Suppressor macrophage treated with lipopolysaccharide for 1 hour (primary cell): Measurements from ENCODE around the gene EFCAB6.

ENCODE experiments used
- DNase-seq, 3 donors: peaks; one replicate each; pipeline ENCODE4 v3.0.0-alpha.2; 2020 to 2022

Gene EFCAB6

DNA sequence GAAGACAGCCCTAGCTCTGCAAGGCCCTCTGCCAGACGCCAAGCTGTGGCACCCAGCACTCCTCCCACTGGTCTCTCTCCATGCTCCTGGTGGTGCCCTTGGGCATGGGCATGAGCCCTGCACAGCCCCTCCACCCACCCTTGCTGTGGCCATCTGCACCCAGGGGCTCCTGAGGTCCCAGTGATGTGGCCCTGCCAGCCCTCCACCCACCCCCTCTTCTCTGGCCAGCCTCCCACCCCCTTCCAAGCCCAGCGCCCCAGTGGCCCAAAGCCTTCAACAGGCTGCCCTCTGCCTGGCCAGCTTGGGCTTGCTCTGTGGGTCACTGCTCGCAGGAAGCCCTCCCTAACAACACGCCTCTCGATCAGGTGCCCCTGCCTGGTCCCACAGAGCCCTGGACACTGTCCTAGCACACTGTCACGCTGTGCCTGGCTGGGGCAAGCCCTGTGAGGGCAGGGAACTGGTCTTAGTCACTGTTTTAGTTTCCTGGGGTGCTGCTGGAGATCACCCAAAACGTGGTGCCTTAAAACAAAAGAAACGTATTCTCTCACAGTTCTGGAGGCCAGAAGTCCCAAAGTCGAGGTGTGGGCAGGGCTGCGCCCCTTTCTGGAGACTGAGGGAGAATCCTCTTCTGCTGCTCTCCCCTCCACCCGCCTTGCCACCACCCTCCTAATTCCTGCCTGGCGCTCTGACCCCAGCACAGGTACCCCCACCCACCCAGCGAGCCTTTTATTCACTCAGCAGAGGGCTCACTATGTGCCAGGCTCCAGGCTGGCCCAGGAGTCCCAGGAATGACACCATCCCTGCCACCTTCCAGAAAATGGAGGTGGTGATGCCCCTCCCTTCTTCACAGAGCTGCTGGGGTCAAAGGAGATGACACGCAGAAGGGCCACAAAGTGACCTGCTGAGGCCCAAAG lies 35.5 kb upstream of the EFCAB6 start:
- DNase-seq: no peak

DNA sequence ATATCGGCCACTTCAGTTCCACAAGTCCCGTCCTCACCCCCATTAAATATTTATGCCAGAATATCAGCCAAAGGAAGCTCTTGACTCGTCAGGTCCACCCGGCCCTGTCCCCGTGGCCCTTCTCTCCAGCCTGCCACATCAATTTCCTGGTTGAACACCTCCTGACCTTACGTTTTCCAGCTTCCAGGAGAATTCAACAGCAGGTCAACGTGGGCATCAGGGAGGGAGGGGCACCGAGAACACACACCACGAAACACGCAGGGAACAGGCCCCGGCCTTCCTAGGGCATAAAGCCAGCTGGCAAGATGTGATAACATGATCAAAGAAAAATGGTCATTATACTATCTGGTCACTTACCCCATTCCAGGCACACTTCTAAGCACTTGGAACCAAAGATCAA lies 34.9 kb upstream of the EFCAB6 start:
- no peak for DNase-seq

DNA sequence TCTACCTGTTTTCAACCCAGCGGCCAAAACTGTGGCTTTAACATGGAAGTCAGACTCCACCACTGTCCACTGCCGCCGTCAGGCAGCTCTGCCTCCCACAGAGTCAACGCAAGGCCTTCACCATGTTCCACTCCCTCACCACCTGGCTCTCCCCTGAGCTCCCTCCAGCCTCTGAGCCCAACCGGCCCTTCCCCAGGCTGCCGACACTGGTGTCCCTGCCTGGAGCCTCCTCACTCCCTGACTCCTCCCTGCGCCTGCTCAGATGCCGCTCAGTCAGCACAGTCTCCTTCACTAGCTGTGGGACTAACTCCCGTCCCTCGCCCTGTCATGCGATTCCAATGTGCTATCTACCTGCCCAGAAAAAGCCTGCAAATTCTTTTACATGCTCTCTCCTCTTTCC lies 33.9 kb upstream of the EFCAB6 start:
- DNase-seq: no peak

DNA sequence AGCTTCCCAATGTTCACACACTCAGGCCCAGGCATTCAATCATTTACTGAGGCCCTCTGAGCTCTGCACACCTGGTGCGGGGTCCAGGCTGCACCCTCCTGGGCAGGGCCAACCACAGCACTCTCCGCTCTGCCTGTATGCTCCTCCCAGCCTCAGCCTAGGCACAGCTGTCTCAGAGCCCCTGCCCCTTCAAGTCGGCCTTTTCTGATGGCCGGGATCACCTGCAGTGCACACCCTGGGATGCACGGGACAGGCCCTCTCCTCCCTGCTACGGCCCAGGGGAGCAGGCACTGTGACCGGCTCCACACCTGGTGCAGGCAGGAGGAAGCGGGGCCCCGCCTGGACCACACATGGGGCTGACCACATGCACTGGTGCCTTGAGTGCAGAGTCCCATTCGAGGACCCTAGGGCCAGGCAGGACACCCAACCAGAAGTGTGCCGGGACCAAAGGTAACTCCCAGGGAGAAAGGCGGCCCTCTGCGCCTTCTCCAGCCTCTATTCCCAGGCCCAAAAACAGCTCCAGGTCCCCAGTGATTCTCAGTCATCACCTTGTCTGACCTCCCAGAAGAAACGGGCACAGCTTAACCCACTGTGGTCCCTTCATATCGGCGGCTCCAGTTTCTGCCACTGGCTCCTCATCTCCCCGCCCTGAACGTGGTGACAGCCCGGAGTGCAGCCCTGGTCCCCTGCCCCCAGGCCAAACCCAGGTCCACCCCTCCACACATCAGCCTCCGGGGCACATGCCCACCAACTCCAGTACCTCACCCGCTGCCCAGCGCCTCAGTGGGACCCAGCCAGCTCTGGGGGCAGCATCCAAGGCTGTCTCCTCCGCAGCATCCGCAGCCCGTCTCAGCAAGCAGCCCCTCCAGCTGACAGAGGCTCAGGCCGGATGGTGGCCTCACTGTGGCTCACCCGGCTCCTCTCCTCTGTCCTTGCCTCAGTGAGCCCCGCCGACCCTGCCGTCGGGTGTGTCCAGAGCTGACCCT lies 32.7 kb upstream of the EFCAB6 start:
- DNase-seq: no peak

DNA sequence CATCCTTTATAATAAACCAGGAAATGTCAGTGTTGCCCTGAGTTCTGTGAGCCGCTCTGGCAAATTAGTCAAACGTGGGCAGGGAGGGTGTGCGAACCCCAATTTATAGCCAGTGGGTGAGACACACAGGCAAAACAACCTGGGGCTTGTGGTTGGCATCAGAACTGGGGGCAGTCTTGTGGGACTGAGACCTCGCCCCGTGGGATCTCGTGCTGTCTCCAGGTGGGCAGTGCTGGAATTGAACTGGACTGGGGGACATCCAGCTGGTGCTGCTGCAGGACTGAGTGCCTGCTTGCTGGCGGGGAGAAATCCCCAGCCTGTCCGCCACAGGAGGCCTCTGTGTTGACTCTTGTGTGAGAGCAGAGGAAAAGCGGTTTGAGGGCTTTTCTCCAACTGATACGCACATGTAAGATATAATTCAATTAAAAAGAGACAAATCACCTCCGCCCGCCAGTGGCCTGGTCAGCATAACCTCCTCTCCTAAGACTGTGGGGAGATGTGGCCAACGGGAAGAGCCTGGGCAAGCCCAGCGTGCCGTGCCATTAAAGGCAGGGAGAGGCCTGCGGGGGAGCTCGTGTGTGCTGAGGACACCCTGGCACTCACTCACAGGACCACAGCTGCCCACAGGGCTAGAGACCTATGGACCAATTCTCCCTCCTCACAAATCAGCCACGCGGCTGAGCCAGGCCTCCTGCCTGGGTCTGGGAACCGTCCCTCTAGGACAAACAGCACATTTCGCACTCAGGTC lies 31.9 kb upstream of the EFCAB6 start:
- no peak for DNase-seq

DNA sequence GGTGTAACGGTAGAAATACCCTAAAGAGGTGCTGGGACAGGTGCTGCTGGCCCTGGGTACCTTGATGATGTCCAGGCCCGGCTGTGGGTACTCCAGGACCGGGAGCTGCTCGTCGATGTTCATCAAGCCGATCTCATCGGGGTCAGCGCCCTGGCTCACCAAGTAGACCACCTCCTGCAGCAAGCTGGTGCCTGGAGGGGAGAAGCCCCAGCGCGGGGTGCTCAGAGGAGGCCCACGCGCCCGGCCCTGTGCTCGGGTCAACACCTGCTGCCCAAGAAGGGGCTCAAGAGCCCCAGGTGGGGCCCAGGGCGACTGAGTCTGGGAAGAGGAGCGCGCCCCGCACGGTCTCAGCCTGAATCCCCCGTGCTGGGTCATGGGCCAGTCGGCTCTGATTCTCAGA lies 29.6 kb upstream of the EFCAB6 start:
- no peak for DNase-seq

DNA sequence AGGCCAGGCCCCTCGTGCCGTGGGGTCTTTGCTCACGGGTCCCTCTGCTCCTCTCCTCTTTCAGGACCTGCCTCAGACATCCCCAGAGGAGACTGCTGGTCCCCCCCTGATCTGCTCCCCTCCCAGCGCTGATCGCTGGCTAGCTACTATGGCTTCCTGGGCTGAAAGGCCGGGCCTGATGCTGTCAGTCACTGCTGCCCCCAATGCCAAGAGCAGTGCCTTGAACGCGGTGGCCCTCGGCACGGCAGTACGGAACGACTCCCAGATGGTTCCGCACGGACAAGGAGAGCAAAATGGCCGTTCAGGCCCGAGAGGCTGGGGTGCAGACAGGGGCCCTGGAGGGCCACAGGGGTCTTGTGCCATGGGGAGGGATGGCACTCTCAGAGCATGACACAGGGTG lies 28.7 kb upstream of the EFCAB6 start:
- DNase-seq: no peak

DNA sequence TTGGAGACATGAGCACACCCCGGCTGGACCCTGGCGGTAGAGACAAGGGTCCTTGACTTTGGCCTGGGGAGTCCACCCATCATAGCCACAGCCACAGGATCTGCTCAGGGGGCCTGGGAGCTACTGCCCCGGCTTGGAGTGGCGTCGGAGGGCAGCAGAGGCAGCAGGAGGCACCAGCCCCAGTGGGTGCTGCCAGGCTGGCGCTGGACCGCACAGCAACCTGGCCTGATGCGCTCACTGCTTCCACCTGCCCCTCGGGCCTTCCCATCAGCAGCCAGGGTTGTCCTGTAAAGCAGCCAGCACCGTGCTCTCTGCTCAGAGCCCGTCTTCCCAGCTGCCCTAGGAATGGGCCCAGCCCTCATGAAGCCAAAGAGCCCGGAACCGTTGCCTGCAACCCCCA lies 28.3 kb upstream of the EFCAB6 start:
- DNase-seq: no peak

DNA sequence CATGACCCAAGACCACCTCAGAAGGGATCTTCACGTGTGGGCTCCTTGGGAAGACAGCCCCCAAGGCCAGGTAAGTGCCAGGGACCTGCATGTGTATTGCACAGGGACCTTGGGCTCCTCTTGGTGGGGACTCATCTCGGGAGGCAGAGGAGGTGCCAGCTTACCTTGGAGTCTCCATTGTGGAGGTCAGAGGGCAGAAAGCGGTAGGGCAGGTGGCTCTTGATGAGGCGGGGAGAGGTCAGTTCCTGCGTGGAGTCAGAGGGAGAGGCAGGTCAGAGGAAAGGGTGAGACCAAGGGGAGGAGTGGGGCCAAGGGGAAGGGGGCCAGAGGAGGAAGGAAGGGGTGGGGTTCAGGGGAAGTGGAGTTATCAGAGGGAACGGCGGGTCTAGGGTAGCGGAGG lies 27.7 kb upstream of the EFCAB6 start:
- DNase-seq: no peak

DNA sequence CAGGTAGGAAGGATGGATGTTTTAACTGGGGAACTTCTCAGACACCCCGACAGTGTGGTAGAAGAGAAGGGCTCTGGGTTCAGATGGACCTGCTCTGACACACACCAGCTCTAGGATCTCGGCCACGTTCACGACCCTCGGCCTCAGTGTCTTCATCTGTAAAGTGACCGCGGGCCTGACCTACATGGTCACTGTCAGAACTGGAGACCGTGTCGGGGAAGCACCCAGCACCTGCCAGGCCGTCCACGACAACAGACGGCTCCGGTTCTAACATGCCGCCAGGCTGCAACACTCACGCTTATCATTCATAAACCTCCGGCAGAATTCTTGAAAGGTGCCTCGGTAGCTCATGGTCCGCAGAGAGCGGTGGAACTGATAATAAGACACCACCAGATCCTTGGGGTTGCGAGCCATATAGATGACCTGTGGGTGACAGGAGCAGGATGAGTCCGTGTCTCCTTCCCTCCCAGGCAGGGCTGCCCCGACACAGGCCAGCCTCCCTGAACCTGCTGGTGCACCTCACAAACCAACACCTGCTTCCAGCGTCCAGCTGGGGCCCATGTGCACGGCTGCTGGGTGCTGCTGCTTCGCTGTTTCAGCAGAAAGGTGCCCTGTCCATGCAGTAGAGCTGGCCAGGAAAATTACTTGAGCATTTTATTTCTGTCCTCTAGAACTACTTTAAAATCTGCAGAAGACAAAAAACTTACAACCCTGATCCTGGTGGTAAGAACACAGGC lies 26.6 kb upstream of the EFCAB6 start:
- DNase-seq: no peak

DNA sequence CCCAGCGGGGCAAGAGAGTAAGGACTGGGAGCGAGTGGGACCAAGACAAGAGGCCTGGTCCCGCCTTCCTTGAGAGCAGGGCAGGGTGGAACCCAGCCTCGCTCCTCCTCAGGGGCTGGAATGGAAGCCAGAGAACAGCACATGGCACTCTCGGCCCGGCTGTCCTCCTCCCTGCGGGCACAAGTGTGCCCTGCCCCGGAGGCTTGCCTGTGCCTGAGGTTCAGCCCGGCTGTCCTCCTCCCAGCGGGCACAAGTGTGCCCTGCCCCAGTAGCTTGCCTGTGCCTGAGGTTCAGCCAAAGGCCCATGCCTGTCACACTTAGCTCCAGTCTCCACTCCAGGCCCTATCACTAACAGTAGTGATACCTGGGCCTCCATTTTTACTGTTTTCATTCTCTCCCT lies 26.1 kb upstream of the EFCAB6 start:
- no peak for DNase-seq

DNA sequence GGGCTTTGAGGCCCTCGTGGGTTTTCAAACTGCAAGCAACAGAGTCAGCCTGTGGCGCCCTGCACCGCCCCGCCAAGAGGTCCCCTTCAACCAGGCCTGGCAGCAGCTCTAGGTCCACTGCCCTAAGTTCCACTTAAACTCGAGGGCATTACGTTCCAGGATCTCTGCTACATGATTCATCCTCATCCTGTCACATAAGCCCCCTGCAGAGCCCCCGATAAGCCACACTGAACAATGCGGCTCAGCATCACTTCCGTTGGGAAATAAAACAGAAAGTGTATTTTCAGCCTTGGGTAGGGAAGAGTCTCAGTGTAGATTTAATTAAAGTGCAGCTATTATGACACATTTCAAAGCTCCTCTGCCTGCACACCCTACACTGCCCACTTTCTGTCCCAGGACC lies 25.6 kb upstream of the EFCAB6 start:
- no peak for DNase-seq

DNA sequence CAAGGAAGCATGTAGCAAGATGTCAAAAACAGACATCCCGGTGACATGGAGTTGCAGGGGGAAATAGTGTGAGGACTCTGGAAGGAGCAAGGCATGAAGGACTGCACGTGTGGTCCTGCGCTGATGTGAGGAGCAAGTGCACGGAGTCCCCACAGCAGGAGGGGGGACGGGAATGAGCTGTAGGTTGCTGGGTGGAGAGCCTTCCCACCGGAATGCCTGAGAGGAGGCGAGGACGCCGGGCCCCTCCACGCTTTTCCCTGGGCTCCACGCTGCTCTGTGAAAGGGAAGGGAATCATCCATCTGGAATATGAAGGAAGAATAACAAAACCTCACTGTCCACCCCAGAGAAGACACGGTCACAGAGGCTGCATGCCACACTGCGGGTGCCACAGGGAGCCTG lies 23.6 kb upstream of the EFCAB6 start:
- DNase-seq: no peak

DNA sequence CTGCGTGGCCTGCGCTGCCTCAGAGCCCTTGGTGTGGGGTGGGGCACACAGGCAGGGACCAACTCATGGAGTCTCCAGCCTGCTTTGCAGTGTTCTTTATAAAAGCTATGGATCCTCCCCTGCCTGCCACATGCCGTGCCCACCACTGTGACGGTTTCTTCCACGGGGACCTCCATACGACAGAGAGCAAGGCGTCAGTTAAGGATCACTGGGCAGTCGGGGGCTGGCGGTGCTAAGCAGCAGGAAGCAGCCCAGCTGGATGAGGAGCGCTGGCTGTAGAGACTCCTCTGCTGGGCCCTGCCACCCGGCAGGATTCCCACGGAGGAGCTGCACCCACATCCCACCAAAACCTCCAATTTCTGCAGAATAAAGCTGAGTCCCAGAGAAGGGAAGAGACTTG lies 23.1 kb upstream of the EFCAB6 start:
- no peak for DNase-seq

DNA sequence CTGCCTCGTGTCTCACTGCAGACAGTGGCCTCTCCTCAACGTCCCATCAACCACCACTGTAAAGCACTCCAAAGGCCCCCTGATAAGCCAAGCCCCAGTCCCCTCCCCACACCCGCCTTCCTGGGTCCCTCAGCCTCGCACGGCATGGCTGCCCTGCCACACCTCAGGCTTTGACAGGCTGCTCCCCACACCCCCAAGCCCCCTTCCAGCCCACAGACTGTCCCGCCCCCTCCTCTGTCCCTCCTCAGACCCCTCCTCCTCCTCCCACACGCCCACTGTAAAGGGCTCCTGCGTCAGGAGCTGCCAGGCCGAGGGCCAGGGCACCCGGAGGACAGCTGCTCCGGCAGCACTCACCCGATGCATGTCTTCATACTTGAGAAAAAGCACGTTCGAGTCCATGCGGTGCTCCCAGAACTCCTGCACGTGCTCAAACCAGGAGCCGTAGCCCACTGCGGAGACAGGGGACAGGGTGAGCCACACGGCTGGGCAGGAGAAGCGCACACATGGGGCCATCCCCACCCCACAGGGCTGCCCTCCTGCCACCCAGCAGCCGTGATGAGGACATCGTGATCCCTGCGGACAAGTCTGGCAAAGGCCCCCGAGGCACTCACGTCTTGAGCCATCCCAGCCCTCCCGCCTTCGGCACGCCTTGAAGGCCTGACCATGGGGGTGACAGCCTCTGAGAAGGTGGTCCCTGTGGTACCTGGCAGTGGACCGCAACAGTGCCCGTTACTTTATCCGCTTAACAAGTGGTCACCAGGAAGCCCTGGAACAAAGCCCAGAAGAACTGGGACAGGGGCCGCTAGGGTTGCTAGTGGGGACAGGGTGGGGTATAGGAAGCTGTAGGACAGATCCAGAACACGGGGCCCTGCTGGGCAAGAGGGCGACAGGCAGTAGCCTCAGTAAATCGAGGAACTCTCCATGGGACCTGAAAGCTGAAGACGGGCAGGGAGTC lies 21.5 kb upstream of the EFCAB6 start:
- no peak for DNase-seq

DNA sequence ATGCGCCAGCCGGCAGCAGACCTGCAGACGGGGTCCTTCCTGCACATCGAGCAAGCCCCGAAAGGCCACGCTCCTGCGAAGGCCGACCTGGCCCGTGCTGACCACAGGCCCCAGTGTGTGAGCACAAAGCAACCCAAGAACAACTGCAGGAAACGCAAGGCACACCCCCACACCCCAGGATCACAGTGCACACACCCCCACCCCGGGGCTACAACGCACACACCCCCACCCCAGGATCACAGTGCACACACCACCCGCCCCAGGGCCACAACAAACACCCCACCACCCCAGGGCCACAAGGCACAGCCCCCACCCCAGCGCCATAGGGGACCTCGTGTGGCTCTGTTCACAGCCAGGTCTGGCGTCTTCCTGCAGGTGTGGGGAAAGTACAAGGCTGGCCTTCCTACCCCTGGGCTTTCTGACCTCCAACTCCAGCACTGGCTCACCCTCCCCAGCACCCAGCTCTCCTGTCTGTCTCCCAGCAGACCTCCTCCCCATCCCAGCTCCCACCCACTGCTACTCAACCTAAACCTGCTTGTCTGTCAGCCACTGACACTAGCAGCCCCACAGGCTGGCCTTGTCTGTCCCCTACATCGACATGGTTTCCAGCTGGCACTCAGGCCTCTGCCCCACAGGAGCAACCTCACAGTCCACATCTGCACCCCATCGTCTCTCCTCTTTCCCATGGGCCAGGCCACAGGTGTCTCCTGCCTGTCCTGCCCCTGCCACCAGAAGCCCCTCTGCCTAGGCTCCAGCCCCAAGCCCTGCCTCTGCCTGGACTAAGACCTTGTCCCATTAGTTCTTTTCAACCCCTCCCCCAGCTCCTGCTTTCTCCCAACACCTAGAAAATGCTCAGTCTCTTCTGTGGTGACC lies 20.5 kb upstream of the EFCAB6 start:
- no peak for DNase-seq

DNA sequence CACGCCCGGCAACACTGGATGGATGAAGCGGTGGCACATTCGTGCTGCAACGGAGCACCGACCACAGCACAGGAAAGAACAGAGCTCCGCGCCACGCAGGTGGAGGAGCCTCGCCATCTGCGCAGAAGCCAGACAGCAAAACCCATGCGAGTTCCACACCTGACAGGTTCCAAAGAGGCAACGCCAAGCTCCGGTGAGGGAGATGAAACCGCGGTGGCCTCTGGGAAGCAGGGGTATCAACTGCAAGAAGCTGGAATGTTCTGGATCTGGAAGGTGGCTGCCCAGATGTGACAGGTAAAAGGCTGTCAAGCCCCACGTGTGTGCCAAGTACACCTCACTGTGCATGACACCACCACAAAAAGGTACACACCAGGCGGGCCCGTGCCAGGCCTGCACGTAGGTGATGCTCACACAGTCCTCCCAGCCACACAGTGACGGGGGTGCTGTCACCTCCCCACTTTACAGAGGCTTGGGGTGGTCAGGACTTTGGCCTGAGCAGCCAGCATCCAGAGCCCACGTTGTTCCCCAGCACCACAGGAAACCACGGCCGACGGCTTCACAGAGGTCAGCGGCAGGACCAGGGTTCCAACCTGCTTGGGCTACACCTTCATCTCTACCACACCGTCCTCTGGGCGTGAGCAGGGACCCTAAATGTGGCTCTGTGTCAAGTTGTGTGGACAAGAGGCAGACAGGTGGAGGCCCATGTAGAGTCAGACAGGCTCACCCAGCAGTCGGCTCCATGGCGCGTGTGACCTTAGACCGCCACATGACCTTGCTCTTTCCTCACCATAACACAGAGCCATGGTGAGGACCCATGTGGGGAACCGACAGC lies 19.7 kb upstream of the EFCAB6 start:
- no peak for DNase-seq

DNA sequence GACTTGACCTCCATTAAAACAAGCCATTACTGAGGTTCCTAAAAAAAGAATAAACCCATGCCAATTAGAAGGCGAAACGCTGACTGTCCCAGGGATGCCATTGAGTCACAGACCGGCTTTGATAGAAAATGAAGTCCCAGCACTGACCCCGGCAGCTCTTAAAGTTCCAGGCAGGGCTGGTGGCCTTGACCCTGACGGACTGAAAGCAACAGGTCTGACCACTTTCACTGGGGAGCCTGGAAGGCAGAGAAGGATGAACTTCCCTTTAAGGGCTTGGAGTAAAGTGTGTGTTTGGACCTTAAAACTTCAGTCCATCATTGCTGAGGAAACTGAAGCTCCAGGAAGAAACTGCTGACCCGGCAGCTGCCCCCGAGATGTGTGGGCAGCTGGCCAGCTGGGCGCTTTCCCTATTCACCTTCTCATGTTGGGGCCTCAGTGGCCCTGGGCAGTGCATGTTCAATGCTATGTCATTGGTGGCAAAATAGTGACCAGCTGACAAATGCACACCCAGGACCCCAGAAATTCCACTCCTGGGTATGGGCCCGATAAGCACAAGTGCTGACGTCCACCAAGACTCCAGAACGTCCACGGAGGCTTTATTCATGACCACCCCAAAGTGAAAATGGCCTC lies 18.9 kb upstream of the EFCAB6 start:
- DNase-seq: no peak
